Measurements from ENCODE around the gene CSNK2A2. TPM values are rescaled to one million over a fixed set of nuclear protein-coding genes. Genes with fewer than 3 reads are reported as not detected.

CSNK2A2 gene
- polyA plus RNA-seq, 1 donor from 2014 or later = 36.7 TPM

GRCh38 chr16:58110571-58111301, 87.2 kb downstream of the CSNK2A2 start:
- no peak overlapping the region for H3K27ac ChIP-seq (ENCODE audit: low read length)

GRCh38 chr16:58109881-58110280, 88.0 kb downstream of the CSNK2A2 start:
- no peaks in the 10 kb centered on the region for H3K79me2 ChIP-seq (replicated peaks; ENCODE audit: insufficient read depth, low read length)
- H4K20me1 ChIP-seq (ENCODE audit: insufficient read depth) = no peaks in the 10 kb centered on the region
- H3K36me3 ChIP-seq (ENCODE audit: insufficient read depth, low read length) = no peaks in the 10 kb centered on the region
- H3K4me3 ChIP-seq (ENCODE audit: low read length) = no peak overlapping the region
- no peaks in the 10 kb centered on the region for H3K9me3 ChIP-seq (ENCODE audit: low read length)
- H3K9me2 ChIP-seq (ENCODE audit: insufficient read depth, low read length) = no peaks in the 10 kb centered on the region
- H3K9ac ChIP-seq (ENCODE audit: low read length) = no peak overlapping the region
- H3K4me2 ChIP-seq (ENCODE audit: low read length) = no peak overlapping the region
- no peaks in the 10 kb centered on the region for H3F3A ChIP-seq (ENCODE audit: insufficient read depth, low read length, poor library complexity, severe bottlenecking)
- H3K27me3 ChIP-seq (ENCODE audit: insufficient read depth, low read depth, low read length) = no peaks in the 10 kb centered on the region
- TF ChIP-seq REST (IDR thresholded peaks at IDR 0.05; ENCODE audit: borderline replicate concordance) (no peak), SMC3 (conservative IDR thresholded peaks at IDR 0.05; ENCODE audit: poor library complexity) (no peak), CTCF (IDR thresholded peaks at IDR 0.05; ENCODE audit: poor library complexity, severe bottlenecking) (no peak), EP300 (conservative IDR thresholded peaks at IDR 0.05; ENCODE audit: poor library complexity, severe bottlenecking) (no peak), EZH2 (IDR thresholded peaks at IDR 0.05; ENCODE audit: borderline replicate concordance, insufficient read depth, low read length, poor library complexity, severe bottlenecking) (no peak), MXI1 (conservative IDR thresholded peaks at IDR 0.05; ENCODE audit: poor library complexity, severe bottlenecking) (no peak), TAF1 (IDR thresholded peaks at IDR 0.05; ENCODE audit: low read depth) (no peak), RAD21 (conservative IDR thresholded peaks at IDR 0.05) (no peak), POLR2AphosphoS5 (IDR thresholded peaks at IDR 0.05) (no peak)
- H2AFZ ChIP-seq (ENCODE audit: low read depth, low read length) = no peak overlapping the region
- no peak overlapping the region for H3K27ac ChIP-seq (ENCODE audit: low read length)

More at GRCh38 chr16:58110571-58111301, 87.2 kb downstream of the CSNK2A2 start:
- Histone ChIP-seq H3K36me3 (ENCODE audit: insufficient read depth, low read length) (no peaks in the 10 kb centered on the region), H2AFZ (ENCODE audit: low read depth, low read length) (no peak overlapping the region), H3K9ac (ENCODE audit: low read length) (no peak overlapping the region), H3K4me3 (ENCODE audit: low read length) (no peak overlapping the region), H3K9me3 (ENCODE audit: low read length) (no peaks in the 10 kb centered on the region), H3K27me3 (ENCODE audit: insufficient read depth, low read depth, low read length) (no peaks in the 10 kb centered on the region), H3K4me2 (ENCODE audit: low read length) (no peak overlapping the region), H3F3A (ENCODE audit: insufficient read depth, low read length, poor library complexity, severe bottlenecking) (no peaks in the 10 kb centered on the region), H4K20me1 (ENCODE audit: insufficient read depth) (no peaks in the 10 kb centered on the region), H3K79me2 (replicated peaks; ENCODE audit: insufficient read depth, low read length) (no peaks in the 10 kb centered on the region), H3K9me2 (ENCODE audit: insufficient read depth, low read length) (no peaks in the 10 kb centered on the region)
- no peak for TF ChIP-seq EZH2 (IDR thresholded peaks at IDR 0.05; ENCODE audit: borderline replicate concordance, insufficient read depth, low read length, poor library complexity, severe bottlenecking)
- TF ChIP-seq REST (IDR thresholded peaks at IDR 0.05; ENCODE audit: borderline replicate concordance) = no peak

All from neural cell (in vitro differentiated cells).